ENCODE measurements around the gene OLA1.

The OLA1 gene

GRCh38 chr2:174108579-174108978 lies 139.8 kb downstream of the OLA1 start:
- H3K4me3 ChIP-seq (replicated peaks; ENCODE audit: low read depth, low read length): no peak overlapping the region
- no peak for DNase-seq (ENCODE audit: extremely low read depth, low read depth)
- no peak for TF ChIP-seq CTCF (IDR thresholded peaks at IDR 0.05; ENCODE audit: low read depth, low read length, missing control alignments)

GRCh38 chr2:174106736-174107135 lies 141.6 kb downstream of the OLA1 start:
- H3K4me3 ChIP-seq (replicated peaks; ENCODE audit: low read depth, low read length): no peak overlapping the region
- no peak for TF ChIP-seq CTCF (IDR thresholded peaks at IDR 0.05; ENCODE audit: low read depth, low read length, missing control alignments)
- DNase-seq (ENCODE audit: extremely low read depth, low read depth): no peak

- no peak overlapping the region for H3K4me3 ChIP-seq (replicated peaks; ENCODE audit: low read depth, low read length)
- TF ChIP-seq CTCF (IDR thresholded peaks at IDR 0.05; ENCODE audit: low read depth, low read length, missing control alignments): no peak
- DNase-seq (ENCODE audit: extremely low read depth, low read depth): no peak
Measured at GRCh38 chr2:174094542-174094941, 153.8 kb downstream of the OLA1 start.

GRCh38 chr2:174090476-174090875 lies 157.9 kb downstream of the OLA1 start:
- no peak for DNase-seq (ENCODE audit: extremely low read depth, low read depth)
- no peak for TF ChIP-seq CTCF (IDR thresholded peaks at IDR 0.05; ENCODE audit: low read depth, low read length, missing control alignments)
- H3K4me3 ChIP-seq (replicated peaks; ENCODE audit: low read depth, low read length): no peak overlapping the region

- no peak for TF ChIP-seq CTCF (IDR thresholded peaks at IDR 0.05; ENCODE audit: low read depth, low read length, missing control alignments)
- no peak overlapping the region for H3K4me3 ChIP-seq (replicated peaks; ENCODE audit: low read depth, low read length)
- DNase-seq (ENCODE audit: extremely low read depth, low read depth): no peak
Measured at GRCh38 chr2:174088706-174089460, 159.4 kb downstream of the OLA1 start.

GRCh38 chr2:174086708-174087107 lies 161.6 kb downstream of the OLA1 start:
- no peak for DNase-seq (ENCODE audit: extremely low read depth, low read depth)
- no peak for TF ChIP-seq CTCF (IDR thresholded peaks at IDR 0.05; ENCODE audit: low read depth, low read length, missing control alignments)
- no peak overlapping the region for H3K4me3 ChIP-seq (replicated peaks; ENCODE audit: low read depth, low read length)

GRCh38 chr2:174085781-174086180 lies 162.6 kb downstream of the OLA1 start:
- no peak for DNase-seq (ENCODE audit: extremely low read depth, low read depth)
- TF ChIP-seq CTCF (IDR thresholded peaks at IDR 0.05; ENCODE audit: low read depth, low read length, missing control alignments): no peak
- H3K4me3 ChIP-seq (replicated peaks; ENCODE audit: low read depth, low read length): no peak overlapping the region
